HG03139 (cell line): ENCODE results near the gene ARHGEF1.

Experiments
- ATAC-seq: cut with Tn5 transposase; IDR thresholded peaks from one replicate; pipeline ENCODE4 v1.9.1; 2021; ENCODE audit not compliant: unreplicated experiment

ARHGEF1 gene

GRCh38 chr19:41917676-41918075 lies 34.7 kb downstream of the ARHGEF1 start:
- no peak for ATAC-seq

GRCh38 chr19:41918095-41918494 lies 35.1 kb downstream of the ARHGEF1 start:
- ATAC-seq = no peak

- no peak for ATAC-seq
Observed at GRCh38 chr19:41918653-41919244, 35.8 kb downstream of the ARHGEF1 start.

- no peak for ATAC-seq
Observed at GRCh38 chr19:41919948-41920712, 37.1 kb downstream of the ARHGEF1 start.

- no peak for ATAC-seq
Observed at GRCh38 chr19:41920882-41921576, 38.0 kb downstream of the ARHGEF1 start.

GRCh38 chr19:41921577-41922576 lies 38.9 kb downstream of the ARHGEF1 start:
- ATAC-seq = no peak

GRCh38 chr19:41922585-41922984 lies 39.6 kb downstream of the ARHGEF1 start:
- no peak for ATAC-seq

- ATAC-seq = no peak
Observed at GRCh38 chr19:41923045-41923788, 40.2 kb downstream of the ARHGEF1 start.

- ATAC-seq = no peak
Observed at GRCh38 chr19:41924151-41925145, 41.5 kb downstream of the ARHGEF1 start.

GRCh38 chr19:41925208-41926003 lies 42.4 kb downstream of the ARHGEF1 start:
- ATAC-seq = no peak

GRCh38 chr19:41926028-41926762 lies 43.2 kb downstream of the ARHGEF1 start:
- no peak for ATAC-seq

GRCh38 chr19:41926763-41927496 lies 43.9 kb downstream of the ARHGEF1 start:
- ATAC-seq = no peak

- ATAC-seq = no peak
Observed at GRCh38 chr19:41927497-41928192, 44.7 kb downstream of the ARHGEF1 start.

- no peak for ATAC-seq
Observed at GRCh38 chr19:41928221-41928683, 45.3 kb downstream of the ARHGEF1 start, which contains the start of gene ERFL. Gene ERFL (minus strand): TSS chr19:41928449. CDS start chr19:41912919, 15,530 bp downstream.

- ATAC-seq = no peak
Observed at GRCh38 chr19:41928754-41929535, 46.0 kb downstream of the ARHGEF1 start.
